Stimulated activated CD8-positive, alpha-beta memory T cell treated with anti-CD3 and anti-CD28 coated beads, Interleukin-4, amount 100 ng/mL, for 48 hours (primary cell): ENCODE results near the gene CYB5RL.

Source experiments
- DNase-seq: peaks from one replicate; pipeline ENCODE4 v3.0.0-alpha.2; 2020

CYB5RL gene

DNA sequence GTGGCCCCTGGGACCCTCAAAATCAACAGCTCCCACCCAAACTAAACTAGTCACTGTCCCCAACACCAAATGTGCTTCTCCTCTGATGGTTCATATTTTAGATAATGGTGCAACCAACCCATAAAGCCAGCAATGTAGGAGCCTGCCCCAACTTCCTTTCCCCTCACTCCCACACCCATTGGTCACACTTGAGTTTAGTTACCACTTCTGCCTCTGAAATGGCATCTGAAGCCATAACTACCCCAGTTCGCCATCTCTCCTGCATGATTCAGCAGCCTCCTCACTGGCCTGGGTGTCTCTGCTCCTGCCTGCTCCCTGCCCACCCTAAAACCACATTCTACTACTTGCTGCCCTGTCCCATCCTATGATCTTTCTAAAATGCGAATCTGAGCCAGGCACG, 43.6 kb downstream of the CYB5RL start:
- DNase-seq, result no peak

DNA sequence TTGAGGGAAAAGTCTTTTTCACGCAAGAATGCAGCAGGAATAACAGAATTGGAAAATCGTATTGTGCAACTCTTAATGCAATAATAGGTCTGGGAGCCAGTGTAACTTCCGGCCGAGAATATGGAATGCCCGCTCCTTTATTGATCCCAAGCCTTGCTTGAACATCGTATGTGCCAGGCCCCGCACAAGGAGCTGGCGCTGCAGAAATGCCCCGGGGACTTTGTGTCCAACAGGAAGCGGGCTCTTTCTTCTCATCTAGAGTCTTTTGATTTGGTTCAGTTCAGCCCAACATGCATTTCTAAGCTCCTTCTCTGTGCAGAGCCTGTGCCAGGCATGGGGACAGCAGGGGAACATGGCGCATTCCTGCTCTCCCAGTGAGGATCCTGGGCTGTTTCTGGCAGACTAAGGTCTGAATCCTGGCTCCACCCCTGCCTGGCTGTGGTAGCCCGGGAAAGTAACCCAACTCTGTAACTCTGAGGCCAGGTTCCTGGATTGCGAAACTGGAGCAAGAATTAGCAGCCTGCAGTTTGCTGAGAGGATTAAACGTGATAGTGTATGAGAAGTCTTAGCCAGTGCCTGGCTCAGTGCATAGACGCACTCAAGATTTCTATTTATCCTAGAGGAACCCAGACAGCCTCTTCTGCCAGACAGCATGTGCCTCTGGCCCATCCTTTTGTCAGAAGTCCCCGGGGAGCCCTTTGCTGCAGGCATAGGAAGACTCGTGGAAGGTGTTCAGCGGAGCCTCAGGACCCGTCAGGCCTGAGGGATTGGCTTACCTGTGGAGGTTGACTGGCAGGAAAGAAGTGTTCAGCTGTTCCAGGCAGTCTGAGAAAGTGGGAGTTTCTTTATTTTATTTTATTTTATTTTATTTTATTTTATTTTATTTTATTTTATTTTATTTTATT, 46.0 kb downstream of the CYB5RL start:
- no peak for DNase-seq

DNA sequence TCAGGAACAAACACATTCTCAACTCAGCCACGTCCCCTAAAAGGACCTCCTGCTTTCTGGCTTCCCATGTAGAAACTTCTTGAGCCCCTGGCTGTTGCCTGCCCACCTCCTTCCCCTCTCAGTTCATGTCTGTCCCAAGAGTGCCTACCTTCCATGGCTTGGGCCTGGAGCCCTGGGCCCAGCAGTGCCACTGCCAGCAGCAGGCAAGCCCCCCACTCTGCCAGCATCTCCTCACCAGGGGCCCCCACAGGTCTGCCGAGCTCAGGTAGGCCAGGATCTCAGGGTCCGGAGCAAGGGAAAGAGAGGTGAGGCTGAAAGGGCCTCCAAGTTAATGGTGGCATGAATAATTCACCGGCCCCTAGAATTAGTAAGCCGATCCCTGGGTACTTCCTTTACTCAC, 47.1 kb downstream of the CYB5RL start, which contains the start of gene CDCP2:
Gene CDCP2 (minus strand): TSS at position 305 of the 400 bp plus-strand sequence. CDS start 78 bp downstream, at position 227.
- DNase-seq, result no peak

DNA sequence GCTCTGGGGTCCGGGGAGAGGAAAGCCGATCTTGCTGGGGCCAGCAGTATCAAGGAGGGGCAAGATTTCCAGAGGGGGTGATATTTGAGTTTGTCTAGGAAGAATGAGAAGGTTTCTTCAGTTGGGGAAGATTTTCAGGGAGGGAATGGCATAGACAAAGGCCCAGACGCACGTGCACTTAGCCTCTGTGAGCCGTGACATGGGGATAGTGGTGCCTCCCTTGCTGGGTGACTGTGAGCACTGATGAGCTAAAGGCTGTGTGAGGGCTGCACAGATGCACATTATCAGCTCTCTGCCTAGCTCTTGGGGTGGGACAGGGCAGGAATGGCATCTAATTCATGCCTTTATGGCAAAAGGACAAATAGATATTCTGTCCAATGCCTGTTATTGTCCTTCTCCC, 48.8 kb downstream of the CYB5RL start:
- DNase-seq, result no peak
